Endothelial cell of umbilical vein (primary cell): ENCODE results near the gene RING1. TPM values are rescaled to one million over a fixed set of nuclear protein-coding genes. Genes with fewer than 3 reads are reported as not detected.

Experiments used
- Bru-seq: library from RNA; stranded (reverse); fragments of 400-500 nt; gene quantifications from one replicate; lab custom pipeline; 2021; lab: Mats Ljungman, UMichigan
- BruChase-seq, 2 experiments: library from RNA; stranded (reverse); fragments of 400-500 nt; gene quantifications; one replicate each; lab custom pipeline; 2021; lab: Mats Ljungman, UMichigan
- BruUV-seq: library from RNA; stranded (reverse); fragments of 400-500 nt; replicated peaks from 2 replicates; lab custom pipeline; 2021; lab: Mats Ljungman, UMichigan
- CTCF ChIA-PET: fragments of 300-600, 350-600 bp; sonication (Branson Sonifier 250); formaldehyde crosslinking; loops from one replicate; lab custom pipeline; 2021; ENCODE audit warnings: antibody characterized with exemption, inconsistent platforms; lab: Charles Lee
- POLR2A ChIA-PET: fragments of 300-600, 350-600 bp; sonication (Branson Sonifier 250); formaldehyde crosslinking; loops from one replicate; lab custom pipeline; 2021; ENCODE audit warnings: antibody characterized with exemption, inconsistent platforms; lab: Charles Lee
- DNase-seq: peaks from one replicate; pipeline ENCODE4 v3.0.0-alpha.2; 2011; ENCODE audit warnings: low read depth, low spot score
- FAIRE-seq: peaks from 2 replicates; lab custom pipeline; 2011; peaks lifted over from hg19 to GRCh38; lab: Jason Lieb, UNC
- H2AFZ ChIP-seq: 2 replicates; pipeline ENCODE4 v1.6.0; 2012; ENCODE audit warnings: low read depth, low read length, control low read depth, inconsistent platforms
- H3K27ac ChIP-seq: 2 replicates; pipeline ENCODE4 v1.5.1; 2011; ENCODE audit warnings: low read depth, mild to moderate bottlenecking, control low read depth, low read length, moderate library complexity; ENCODE audit not compliant: insufficient read depth
- H3K27me3 ChIP-seq, 2 experiments: 2 replicates each; pipeline versions ENCODE4 v1.6.0 to v1.6.1; 2011; ENCODE audit warnings: low read length in 2 of 2, mixed read lengths in 1 of 2; ENCODE audit not compliant: control insufficient read depth in 2 of 2, insufficient read depth in 2 of 2
- H3K36me3 ChIP-seq, 2 experiments: 2 replicates in 1 of 2; 3 replicates in 1 of 2; pipeline ENCODE4 v1.5.1; 2011; ENCODE audit warnings: low read length in 2 of 2, mild to moderate bottlenecking in 1 of 2, moderate library complexity in 1 of 2; ENCODE audit not compliant: control insufficient read depth in 2 of 2, insufficient read depth in 2 of 2; ENCODE audit errors: extremely low read depth in 1 of 2
- H3K4me1 ChIP-seq: 3 replicates; pipeline ENCODE4 v1.5.1; 2011; ENCODE audit warnings: mild to moderate bottlenecking, low read length; ENCODE audit not compliant: control insufficient read depth, insufficient read depth; ENCODE audit errors: extremely low read depth
- H3K4me2 ChIP-seq: 2 replicates; pipeline ENCODE4 v1.6.1; 2011; ENCODE audit warnings: low read length, control low read depth, mixed read lengths; ENCODE audit not compliant: insufficient read depth
- H3K4me3 ChIP-seq, 3 experiments: fragments of 200-600 bp in 1 of 3; sonication (generic), shearing (Covaris generic) in 1 of 3; replicated peaks in 1 of 3; 2 replicates each; pipeline ENCODE4 v1.5.1; 2011 to 2016; ENCODE audit warnings: control low read depth in 3 of 3, low read length in 3 of 3, mild to moderate bottlenecking in 2 of 3, inconsistent platforms in 1 of 3, low read depth in 1 of 3, moderate library complexity in 1 of 3; ENCODE audit not compliant: insufficient read depth in 1 of 3
- H3K79me2 ChIP-seq: 2 replicates; pipeline ENCODE4 v1.6.0; 2012; ENCODE audit warnings: low read length, inconsistent platforms; ENCODE audit not compliant: control insufficient read depth, insufficient read depth
- H3K9ac ChIP-seq: replicated peaks from 2 replicates; pipeline ENCODE3; 2011; ENCODE audit warnings: low read length, control low read depth; ENCODE audit not compliant: insufficient read depth; ENCODE audit errors: extremely low read depth
- H3K9me1 ChIP-seq: replicated peaks from 3 replicates; pipeline ENCODE4 v1.6.0; 2011; ENCODE audit warnings: mild to moderate bottlenecking, low read length; ENCODE audit not compliant: control insufficient read depth, insufficient read depth; ENCODE audit errors: extremely low read depth
- H3K9me3 ChIP-seq: replicated peaks from 2 replicates; pipeline ENCODE4 v1.5.1; 2012; ENCODE audit warnings: low read length, inconsistent platforms; ENCODE audit not compliant: control insufficient read depth, insufficient read depth
- H4K20me1 ChIP-seq: replicated peaks from 2 replicates; pipeline ENCODE3; 2011; ENCODE audit warnings: mild to moderate bottlenecking, low read length; ENCODE audit not compliant: control insufficient read depth, insufficient read depth; ENCODE audit errors: extremely low read depth
- EZH2 ChIP-seq: IDR thresholded peaks from 2 replicates; pipeline ENCODE4 v1.6.1; 2012; ENCODE audit warnings: borderline replicate concordance, low read depth, mild to moderate bottlenecking, moderate library complexity, low read length, inconsistent platforms; ENCODE audit not compliant: severe bottlenecking
- FOS ChIP-seq: IDR thresholded peaks from 2 replicates; pipeline ENCODE4 v1.6.1; 2011; ENCODE audit warnings: mild to moderate bottlenecking, low read length, moderate library complexity, borderline replicate concordance; ENCODE audit not compliant: insufficient read depth
- GATA2 ChIP-seq: IDR thresholded peaks from 2 replicates; pipeline ENCODE4 v1.7.0; 2011; ENCODE audit warnings: low read depth, mild to moderate bottlenecking, moderate library complexity, mixed read lengths, low read length; ENCODE audit not compliant: insufficient read length, insufficient read depth
- JUN ChIP-seq: IDR thresholded peaks from 2 replicates; pipeline ENCODE4 v1.6.1; 2011; ENCODE audit warnings: borderline replicate concordance, low read depth; ENCODE audit not compliant: insufficient read length, insufficient read depth
- MYC ChIP-seq: IDR thresholded peaks from one replicate; pipeline ENCODE4 v1.6.1; 2011; ENCODE audit warnings: mild to moderate bottlenecking, low read depth, low read length
- POLR2A ChIP-seq: IDR thresholded peaks from 2 replicates; pipeline ENCODE4 v1.6.1; 2012; ENCODE audit warnings: low read depth, mild to moderate bottlenecking, control low read depth, low read length
- POLR2AphosphoS5 ChIP-seq: IDR thresholded peaks from 2 replicates; pipeline ENCODE4 v1.6.1; 2012; ENCODE audit warnings: low read depth, mild to moderate bottlenecking, control low read depth, low read length, moderate library complexity; ENCODE audit not compliant: insufficient read depth
- dilution Hi-C: fragments of 300-500 bp; cut with MboI; formaldehyde crosslinking; loops from one replicate; pipeline ENCODE4 v1.15.0; 2019; ENCODE audit warnings: low sequenced_read_pairs; ENCODE audit not compliant: extremely low pct_ligation_motif_present
- intact Hi-C: fragments of 100-400 bp; cut with micrococcal nuclease; formaldehyde crosslinking; loops from one replicate; pipeline ENCODE4 v1.10.0; 2022
- long read RNA-seq: library from polyadenylated mRNA; stranded (forward); transcript quantifications from one replicate; pipeline ENCODE4 v2.0.0, GENCODE V29; 2021
- polyA minus RNA-seq, 3 experiments: library from RNA; depleted of rRNA, polyadenylated mRNA; stranded (reverse); fragments of >200 nt; gene quantifications; 1 replicate in 1 of 3; 2 replicates in 2 of 3; pipeline ENCODE4 v1.2.3, GENCODE V29; 2011
- polyA plus RNA-seq, 4 experiments: library from polyadenylated mRNA; depleted of rRNA in 3 of 4; stranded (reverse) in 3 of 4; unstranded in 1 of 4; fragments of >200 nt; gene quantifications; 2 replicates each; pipeline versions ENCODE4 v1.2.1 to v1.2.3, GENCODE V29; 2011 to 2012; ENCODE audit warnings: missing spikeins in 1 of 4
- total RNA-seq: library from RNA; stranded (reverse); gene quantifications from 2 replicates; pipeline ENCODE4 v1.2.3, GENCODE V29; 2021
- TF ChIP-seq, protein P1 (sequence below), 2 donors: IDR thresholded peaks; 1 replicate in 1 of 2; 2 replicates in 1 of 2; pipeline ENCODE4 v1.5.1; 2011; ENCODE audit warnings: low read length in 2 of 2, mild to moderate bottlenecking in 2 of 2, moderate library complexity in 2 of 2, control low read depth in 1 of 2, inconsistent platforms in 1 of 2, low read depth in 1 of 2; ENCODE audit not compliant: insufficient read depth in 1 of 2; ENCODE audit errors: extremely low read depth in 1 of 2
- TF ChIP-seq, protein P2 (sequence below): IDR thresholded peaks from 2 replicates; pipeline ENCODE4 v1.6.1; 2011; ENCODE audit not compliant: insufficient read depth, insufficient read length

Gene RING1
- total RNA-seq (26.8 and 28.0 TPM in 2 replicates), polyA plus RNA-seq (27.9 and 32.9 TPM in 2 replicates), polyA minus RNA-seq (15.9 and 21.8 TPM in 2 replicates), Bru-seq, nascent RNA (percentile 71 among the genes with signal in this experiment), BruChase-seq, experiment 1, labeled RNA remaining after a 6-hour chase (percentile 65 among the genes with signal in this experiment), BruChase-seq, experiment 2, labeled RNA remaining after a 2-hour chase (percentile 62 among the genes with signal in this experiment)
- 27.8 and 31.3 TPM in 2 replicates for polyA plus RNA-seq (2011; cell fraction: cytosol; rRNA removed)
- 48.7 and 54.9 TPM in 2 replicates for polyA plus RNA-seq (2011; cell fraction: nucleus; rRNA removed)
- 23.5 and 31.1 TPM in 2 replicates for polyA plus RNA-seq (2012)
- polyA minus RNA-seq (2011; cell fraction: cytosol; rRNA and poly(A)+ RNA removed) = 18.4 TPM
- 6.5 and 8.2 TPM in 2 replicates for polyA minus RNA-seq (2011; cell fraction: nucleus; rRNA and poly(A)+ RNA removed)
- long read RNA-seq, partial matches to known transcripts = 7 of 7 reads
- long read RNA-seq, other reads (novel, unspliced or antisense) = 0 of 7 reads

DNA sequence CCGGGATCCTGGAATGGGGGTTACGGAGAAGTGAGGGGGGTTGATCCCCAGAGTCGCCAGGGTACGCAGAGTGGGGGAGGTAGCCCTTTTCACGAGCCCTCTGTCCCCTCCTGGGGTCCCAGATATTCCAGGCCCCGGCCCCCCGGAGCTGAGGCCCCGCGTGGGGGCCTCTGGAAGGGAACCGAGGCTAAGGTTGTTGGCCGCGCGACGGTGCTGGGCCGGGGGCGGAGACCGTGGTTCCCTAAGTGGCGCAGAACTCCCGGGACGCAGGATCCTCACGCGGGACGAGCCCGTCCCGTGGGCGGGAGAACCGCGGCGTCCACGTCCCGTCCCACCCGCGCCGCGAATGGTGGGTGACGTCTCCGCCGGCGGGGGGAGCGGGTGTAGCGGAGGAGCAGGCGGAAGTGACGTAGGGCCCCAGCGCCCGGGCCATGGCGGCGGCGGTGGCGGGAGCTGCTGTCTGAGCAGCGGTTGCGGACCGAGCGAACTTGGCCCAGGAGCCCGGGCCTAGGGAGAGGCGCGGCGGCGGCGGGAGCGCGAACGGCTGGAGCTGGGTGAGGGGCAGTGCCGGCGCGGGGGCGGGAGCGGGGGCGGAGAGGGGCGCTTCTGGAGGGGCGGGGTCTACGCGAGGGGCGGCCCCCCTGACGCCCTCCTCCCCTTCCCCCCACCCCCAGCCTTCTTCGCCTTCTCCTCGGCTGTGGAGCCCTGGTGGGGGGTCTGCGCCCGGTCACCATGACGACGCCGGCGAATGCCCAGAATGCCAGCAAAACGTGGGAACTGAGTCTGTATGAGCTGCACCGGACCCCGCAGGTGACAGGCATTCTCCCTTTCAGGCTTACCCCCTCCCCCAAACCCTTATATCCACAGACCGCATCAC, at the start of gene RING1:
Gene RING1, plus strand, starts transcription at position 410 of the 877 bp plus-strand sequence. Its CDS starts 323 bp downstream, at position 733.
- dilution Hi-C loops = no loop called here

More for the DNA sequence above, at the start of gene RING1:
- FAIRE-seq (peak; percentile 60), DNase-seq (peak; percentile 79)
- CTCF ChIA-PET = interaction anchor here (0.7 to 2.7 kb wide), 4 partner anchors 11 to 224 kb away, joined by 3 to 29 read pairs (median 6); no protein-coding TSS in a partner anchor
- Histone ChIP-seq H3K79me2 (peaks cover 2% of the 10 kb centered on the region), H3K27ac (peak within 1 kb of the TSS; percentile 95), H3K9me1 (no peaks in the 10 kb centered on the region), H3K4me1 (peaks cover 28% of the 10 kb centered on the region), H3K9me3 (no peaks in the 10 kb centered on the region), H4K20me1 (no peaks in the 10 kb centered on the region), H3K36me3 (peaks cover 3 to 7% of the 10 kb centered on the region in 2 experiments), H2AFZ (peak within 1 kb of the TSS; percentile 79), H3K9ac (peak within 1 kb of the TSS; percentile 97), H3K27me3 (peaks cover 2 to 5% of the 10 kb centered on the region in 2 experiments), H3K4me3 (peak within 1 kb of the TSS; percentile 83 to 85 (median 85)), H3K4me2 (peak within 1 kb of the TSS; percentile 93)
- TF ChIP-seq MYC = no peak
- no peak for TF ChIP-seq EZH2
- peak; percentile 93 for TF ChIP-seq POLR2A
- no peak for TF ChIP-seq FOS
- no peak for TF ChIP-seq JUN
- TF ChIP-seq POLR2AphosphoS5 = peak; percentile 85
- TF ChIP-seq, protein P1, sequence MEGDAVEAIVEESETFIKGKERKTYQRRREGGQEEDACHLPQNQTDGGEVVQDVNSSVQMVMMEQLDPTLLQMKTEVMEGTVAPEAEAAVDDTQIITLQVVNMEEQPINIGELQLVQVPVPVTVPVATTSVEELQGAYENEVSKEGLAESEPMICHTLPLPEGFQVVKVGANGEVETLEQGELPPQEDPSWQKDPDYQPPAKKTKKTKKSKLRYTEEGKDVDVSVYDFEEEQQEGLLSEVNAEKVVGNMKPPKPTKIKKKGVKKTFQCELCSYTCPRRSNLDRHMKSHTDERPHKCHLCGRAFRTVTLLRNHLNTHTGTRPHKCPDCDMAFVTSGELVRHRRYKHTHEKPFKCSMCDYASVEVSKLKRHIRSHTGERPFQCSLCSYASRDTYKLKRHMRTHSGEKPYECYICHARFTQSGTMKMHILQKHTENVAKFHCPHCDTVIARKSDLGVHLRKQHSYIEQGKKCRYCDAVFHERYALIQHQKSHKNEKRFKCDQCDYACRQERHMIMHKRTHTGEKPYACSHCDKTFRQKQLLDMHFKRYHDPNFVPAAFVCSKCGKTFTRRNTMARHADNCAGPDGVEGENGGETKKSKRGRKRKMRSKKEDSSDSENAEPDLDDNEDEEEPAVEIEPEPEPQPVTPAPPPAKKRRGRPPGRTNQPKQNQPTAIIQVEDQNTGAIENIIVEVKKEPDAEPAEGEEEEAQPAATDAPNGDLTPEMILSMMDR (IDR thresholded peaks at IDR 0.05; ENCODE audit: extremely low read depth in 1 of 2, insufficient read depth in 1 of 2, low read depth in 1 of 2, low read length in 2 of 2) = no peak
- TF ChIP-seq, protein P2, sequence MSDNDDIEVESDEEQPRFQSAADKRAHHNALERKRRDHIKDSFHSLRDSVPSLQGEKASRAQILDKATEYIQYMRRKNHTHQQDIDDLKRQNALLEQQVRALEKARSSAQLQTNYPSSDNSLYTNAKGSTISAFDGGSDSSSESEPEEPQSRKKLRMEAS = no peak
- no peak for TF ChIP-seq GATA2
- POLR2A ChIA-PET = interaction anchor here (0.6 to 1.2 kb wide), 4 partner anchors 11 to 237 kb away, joined by 3 to 4 read pairs (median 4); partner anchors contain the start of genes RPS18 and VPS52
- BruUV-seq = TSS peak; percentile 100
- intact Hi-C loops = loop anchor here (1.0 kb wide), 1 partner anchor 40 kb away; no protein-coding TSS in a partner anchor
